Posterior cingulate gyrus (tissue), 11 donors: ENCODE measurements around the gene CRY1.

Experiments used
- DNase-seq, 10 donors: peaks; one replicate each; pipeline versions ENCODE4 v3.0.0 to v3.0.0-alpha.2; 2020 to 2021; ENCODE audit warnings: mixed read lengths in 3 of 10
- intact Hi-C: fragments of 100-400 bp; cut with DNase I; formaldehyde crosslinking; loops from one replicate; pipeline ENCODE4 v1.15.1; 2023

CRY1 gene

GRCh38 chr12:107093417-107094182, at the start of gene CRY1:
Gene CRY1 (minus strand): TSS chr12:107093549. CDS start chr12:107092961, 588 bp downstream.
- peak; percentile 90 to 99 (median 95) for DNase-seq
- intact Hi-C loops = loop anchor here (2.0 to 5.0 kb wide), 2 partner anchors 107 to 136 kb away; partner anchors contain the start of genes MTERF2 and TMEM263

- DNase-seq = no peak
- intact Hi-C loops = no loop called here
Observed at GRCh38 chr12:107139787-107140186, 46.4 kb upstream of the CRY1 start.

- DNase-seq = no peak
- intact Hi-C loops = no loop called here
Observed at GRCh38 chr12:107138990-107139389, 45.6 kb upstream of the CRY1 start.

- intact Hi-C loops = no loop called here
- no peak for DNase-seq
Observed at GRCh38 chr12:107135177-107135576, 41.8 kb upstream of the CRY1 start.

GRCh38 chr12:107134558-107134957, 41.2 kb upstream of the CRY1 start:
- intact Hi-C loops = loop anchor here (5.0 kb wide), 1 partner anchor 268 kb away; no protein-coding TSS in a partner anchor
- no peak for DNase-seq

GRCh38 chr12:107133462-107133861, 40.1 kb upstream of the CRY1 start:
- intact Hi-C loops = loop anchor here (5.0 kb wide), 1 partner anchor 269 kb away; no protein-coding TSS in a partner anchor
- no peak for DNase-seq

- intact Hi-C loops = loop anchor here (1.0 to 5.0 kb wide), 2 partner anchors 270 to 475 kb away; no protein-coding TSS in a partner anchor
- DNase-seq = peak in 1 of 10 donors; percentile 7
Observed at GRCh38 chr12:107131832-107132616, 38.7 kb upstream of the CRY1 start.

- no peak for DNase-seq
- intact Hi-C loops = loop anchor here (1.0 to 5.0 kb wide), 2 partner anchors 271 to 476 kb away; no protein-coding TSS in a partner anchor
Observed at GRCh38 chr12:107130830-107131611, 37.7 kb upstream of the CRY1 start.

- intact Hi-C loops = no loop called here
- DNase-seq = no peak
Observed at GRCh38 chr12:107129315-107129930, 36.1 kb upstream of the CRY1 start.

- intact Hi-C loops = no loop called here
- no peak for DNase-seq
Observed at GRCh38 chr12:107127482-107128430, 34.4 kb upstream of the CRY1 start.

- no peak for DNase-seq
- intact Hi-C loops = no loop called here
Observed at GRCh38 chr12:107126796-107127481, 33.6 kb upstream of the CRY1 start.

GRCh38 chr12:107125833-107126232, 32.5 kb upstream of the CRY1 start:
- intact Hi-C loops = no loop called here
- no peak for DNase-seq

- intact Hi-C loops = no loop called here
Observed at GRCh38 chr12:107122452-107122958, 29.2 kb upstream of the CRY1 start.

GRCh38 chr12:107119091-107119490, 25.7 kb upstream of the CRY1 start:
- intact Hi-C loops = no loop called here

More at GRCh38 chr12:107122452-107122958, 29.2 kb upstream of the CRY1 start:
- DNase-seq = no peak

GRCh38 chr12:107118624-107119023, 25.3 kb upstream of the CRY1 start:
- intact Hi-C loops = no loop called here
- DNase-seq = no peak

More at GRCh38 chr12:107119091-107119490, 25.7 kb upstream of the CRY1 start:
- DNase-seq = no peak

GRCh38 chr12:107115119-107115518, 21.8 kb upstream of the CRY1 start:
- intact Hi-C loops = no loop called here
- DNase-seq = no peak

GRCh38 chr12:107111314-107111713, 18.0 kb upstream of the CRY1 start:
- DNase-seq = no peak
- intact Hi-C loops = no loop called here
